BLaER1 treated with 17β-estradiol and CSF1 and Interleukin-3, amounts not matched to agents 10 nM and 100 nM (cell line): ENCODE data around the gene ULBP1.
"Not testable (repeated sequence)": the region's sequence is repeated elsewhere in the genome, so short reads cannot be mapped to it uniquely, and the experiment has no call there.

Experiments used
- H3K27ac ChIP-seq, 11 experiments: shearing (Covaris generic); formaldehyde crosslinking; 2 replicates each; pipeline ENCODE4 v1.8.1; 2022
- H3K27me3 ChIP-seq, 11 experiments: shearing (Covaris generic); formaldehyde crosslinking; 2 replicates each; pipeline ENCODE4 v1.8.1; 2022
- H3K36me3 ChIP-seq, 11 experiments: shearing (Covaris generic); formaldehyde crosslinking; 2 replicates each; pipeline ENCODE4 v1.8.1; 2022
- H3K4me1 ChIP-seq, 10 experiments: shearing (Covaris generic); formaldehyde crosslinking; 2 replicates each; pipeline ENCODE4 v1.8.1; 2022
- H3K4me2 ChIP-seq, 11 experiments: shearing (Covaris generic); formaldehyde crosslinking; 2 replicates each; pipeline ENCODE4 v1.8.1; 2022
- H3K4me3 ChIP-seq, 10 experiments: shearing (Covaris generic); formaldehyde crosslinking; 2 replicates each; pipeline ENCODE4 v1.8.1; 2022
- H3K9ac ChIP-seq, 11 experiments: shearing (Covaris generic); formaldehyde crosslinking; 2 replicates each; pipeline ENCODE4 v1.8.1; 2022
- H3K9me3 ChIP-seq, 11 experiments: shearing (Covaris generic); formaldehyde crosslinking; replicated peaks in 1 of 11; 2 replicates each; pipeline ENCODE4 v1.8.1; 2022
- H4K20me1 ChIP-seq, 11 experiments: shearing (Covaris generic); formaldehyde crosslinking; 2 replicates each; pipeline ENCODE4 v1.8.1; 2022
- Cebpa-rat ChIP-seq, 11 experiments: shearing (Covaris generic); IDR thresholded peaks; 2 replicates each; pipeline ENCODE4 v1.8.1; 2022

Gene ULBP1

GRCh38 chr6:149929422-149929821 is 34.3 kb upstream of the ULBP1 start:
- Histone ChIP-seq H3K9ac (no peak overlapping the region), H3K4me2 (no peak overlapping the region), H3K4me1 (peaks cover 0 to 12% (median 7%) of the 10 kb centered on the region in 10 experiments; a peak in 13 of 20 replicates), H3K9me3 (peaks cover 0 to 4% (median 0%) of the 10 kb centered on the region in 11 experiments; a peak in 3 of 22 replicates), H3K27me3 (peaks cover 54 to 95% (median 81%) of the 10 kb centered on the region in 11 experiments), H4K20me1 (peaks cover 0 to 15% (median 0%) of the 10 kb centered on the region in 11 experiments; a peak in 2 of 22 replicates), H3K27ac (no peak overlapping the region), H3K36me3 (no peaks in the 10 kb centered on the region), H3K4me3 (no peak overlapping the region)
- no peak for TF ChIP-seq Cebpa-rat (IDR thresholded peaks at IDR 0.05)

GRCh38 chr6:149931501-149931900 is 32.2 kb upstream of the ULBP1 start:
- Histone ChIP-seq H3K27me3 (peaks cover 55 to 95% (median 81%) of the 10 kb centered on the region in 11 experiments), H3K4me2 (no peak overlapping the region), H4K20me1 (peaks cover 0 to 12% (median 6%) of the 10 kb centered on the region in 11 experiments; a peak in 6 of 22 replicates), H3K4me3 (no peak overlapping the region), H3K9me3 (no peaks in the 10 kb centered on the region), H3K4me1 (no peaks in the 10 kb centered on the region), H3K36me3 (no peaks in the 10 kb centered on the region), H3K27ac (no peak overlapping the region), H3K9ac (no peak overlapping the region)
- TF ChIP-seq Cebpa-rat (IDR thresholded peaks at IDR 0.05): no peak

- Histone ChIP-seq H3K36me3 (no peaks in the 10 kb centered on the region), H3K4me1 (peaks cover 0 to under 1% (median 0%) of the 10 kb centered on the region in 10 experiments; a peak in 2 of 20 replicates), H3K9ac (no peak overlapping the region), H3K9me3 (no peaks in the 10 kb centered on the region), H3K4me3 (no peak overlapping the region), H3K4me2 (no peak overlapping the region), H4K20me1 (peaks cover 0 to 16% (median 7%) of the 10 kb centered on the region in 11 experiments; a peak in 7 of 22 replicates), H3K27me3 (peaks cover 66 to 95% (median 84%) of the 10 kb centered on the region in 11 experiments), H3K27ac (no peak overlapping the region)
- TF ChIP-seq Cebpa-rat (IDR thresholded peaks at IDR 0.05): no peak
Observed at GRCh38 chr6:149933036-149933435, 30.7 kb upstream of the ULBP1 start.

- peaks cover 70 to 95% (median 88%) of the 10 kb centered on the region in 11 experiments for H3K27me3 ChIP-seq
- H3K27ac ChIP-seq: no peak overlapping the region
- H3K9me3 ChIP-seq: peaks cover 0 to 3% (median 0%) of the 10 kb centered on the region in 11 experiments; a peak in 2 of 22 replicates
- TF ChIP-seq Cebpa-rat (IDR thresholded peaks at IDR 0.05): no peak
- no peak overlapping the region for H3K9ac ChIP-seq
- peaks cover 0 to 20% (median 11%) of the 10 kb centered on the region in 11 experiments; a peak in 12 of 22 replicates for H4K20me1 ChIP-seq
- H3K4me1 ChIP-seq: peaks cover 3 to 4% (median 4%) of the 10 kb centered on the region in 10 experiments; a peak in 16 of 20 replicates
- H3K36me3 ChIP-seq: no peaks in the 10 kb centered on the region
- H3K4me2 ChIP-seq: no peak overlapping the region
- no peak overlapping the region for H3K4me3 ChIP-seq
Observed at GRCh38 chr6:149933461-149933860, 30.3 kb upstream of the ULBP1 start.

GRCh38 chr6:149934249-149935156 is 29.2 kb upstream of the ULBP1 start:
- H3K4me3 ChIP-seq: no peak overlapping the region

GRCh38 chr6:149935246-149935645 is 28.5 kb upstream of the ULBP1 start:
- TF ChIP-seq Cebpa-rat (IDR thresholded peaks at IDR 0.05): no peak
- H3K9me3 ChIP-seq: peaks cover 0 to 7% (median 0%) of the 10 kb centered on the region in 11 experiments; a peak in 2 of 22 replicates
- H3K4me1 ChIP-seq: peaks cover 6 to 11% (median 9%) of the 10 kb centered on the region in 10 experiments; a peak in 17 of 20 replicates
- H3K9ac ChIP-seq: no peak overlapping the region
- H3K4me3 ChIP-seq: no peak overlapping the region
- H4K20me1 ChIP-seq: peaks cover 0 to 36% (median 25%) of the 10 kb centered on the region in 11 experiments; a peak in 14 of 22 replicates
- no peak overlapping the region for H3K4me2 ChIP-seq
- no peaks in the 10 kb centered on the region for H3K36me3 ChIP-seq
- H3K27ac ChIP-seq: no peak overlapping the region
- peaks cover 71 to 95% (median 88%) of the 10 kb centered on the region in 11 experiments for H3K27me3 ChIP-seq

More at GRCh38 chr6:149934249-149935156, 29.2 kb upstream of the ULBP1 start:
- H3K27me3 ChIP-seq: peaks cover 71 to 95% (median 88%) of the 10 kb centered on the region in 11 experiments
- no peak overlapping the region for H3K9ac ChIP-seq
- H4K20me1 ChIP-seq: peaks cover 0 to 29% (median 20%) of the 10 kb centered on the region in 11 experiments; a peak in 13 of 22 replicates
- H3K9me3 ChIP-seq: peaks cover 0 to 7% (median 0%) of the 10 kb centered on the region in 11 experiments; a peak in 2 of 22 replicates
- H3K4me1 ChIP-seq: peaks cover 6 to 11% (median 9%) of the 10 kb centered on the region in 10 experiments; a peak in 17 of 20 replicates
- peak overlapping the region in 1 of 11 experiments; percentile 9; a peak in 1 of 22 replicates for H3K4me2 ChIP-seq
- peak in 1 of 11 experiments; percentile 68; a peak in 3 of 22 replicates for TF ChIP-seq Cebpa-rat (IDR thresholded peaks at IDR 0.05)
- no peaks in the 10 kb centered on the region for H3K36me3 ChIP-seq
- no peak overlapping the region for H3K27ac ChIP-seq

- Histone ChIP-seq H4K20me1 (peaks cover 0 to 40% (median 25%) of the 10 kb centered on the region in 11 experiments; a peak in 14 of 22 replicates), H3K4me2 (no peak overlapping the region), H3K27me3 (peaks cover 71 to 95% (median 88%) of the 10 kb centered on the region in 11 experiments), H3K4me1 (peaks cover 6 to 11% (median 9%) of the 10 kb centered on the region in 10 experiments; a peak in 17 of 20 replicates), H3K36me3 (no peaks in the 10 kb centered on the region), H3K4me3 (no peak overlapping the region), H3K9ac (no peak overlapping the region), H3K9me3 (peaks cover 0 to 8% (median 0%) of the 10 kb centered on the region in 11 experiments; a peak in 3 of 22 replicates), H3K27ac (no peak overlapping the region)
- no peak for TF ChIP-seq Cebpa-rat (IDR thresholded peaks at IDR 0.05)
Observed at GRCh38 chr6:149935668-149936067, 28.1 kb upstream of the ULBP1 start.

GRCh38 chr6:149936743-149937142 is 27.0 kb upstream of the ULBP1 start:
- H3K36me3 ChIP-seq: no peaks in the 10 kb centered on the region
- no peak overlapping the region for H3K27ac ChIP-seq
- H3K4me3 ChIP-seq: no peak overlapping the region
- H3K9me3 ChIP-seq: peaks cover 0 to 13% (median 0%) of the 10 kb centered on the region in 11 experiments; a peak in 6 of 22 replicates
- H4K20me1 ChIP-seq: peaks cover 0 to 47% (median 25%) of the 10 kb centered on the region in 11 experiments; a peak in 14 of 22 replicates
- H3K9ac ChIP-seq: no peak overlapping the region
- peaks cover 72 to 96% (median 88%) of the 10 kb centered on the region in 11 experiments for H3K27me3 ChIP-seq
- H3K4me1 ChIP-seq: peaks cover 14 to 18% (median 16%) of the 10 kb centered on the region in 10 experiments
- no peak overlapping the region for H3K4me2 ChIP-seq
- TF ChIP-seq Cebpa-rat (IDR thresholded peaks at IDR 0.05): no peak

- peaks cover 0 to 13% (median 0%) of the 10 kb centered on the region in 11 experiments; a peak in 6 of 22 replicates for H3K9me3 ChIP-seq
- H3K4me3 ChIP-seq: peak overlapping the region; percentile 4 to 59 (median 48); a peak in 17 of 20 replicates
- not testable (repeated sequence) for H3K36me3 ChIP-seq, H3K27ac ChIP-seq, H3K9ac ChIP-seq
- H3K27me3 ChIP-seq: peaks cover 86 to 97% (median 95%) of the 10 kb centered on the region in 11 experiments
- peak overlapping the region; percentile 36 to 93 (median 71) for H3K4me2 ChIP-seq
- H3K4me1 ChIP-seq: peaks cover 17 to 28% (median 21%) of the 10 kb centered on the region in 10 experiments
- peaks cover 0 to 51% (median 25%) of the 10 kb centered on the region in 11 experiments; a peak in 14 of 22 replicates for H4K20me1 ChIP-seq
Observed at GRCh38 chr6:149938013-149938570, 25.7 kb upstream of the ULBP1 start.
